HepG2 (cell line): Measurements from ENCODE around the gene C1QC. TPM values are rescaled to one million over a fixed set of nuclear protein-coding genes. Genes with fewer than 3 reads are reported as not detected.

Source experiments
- ATAC-seq: fragments of 200-7000 bp; cut with Tn5 transposase; 3 replicates; pipeline ENCODE4 v1.9.1; 2020; ENCODE audit warnings: mild to moderate bottlenecking, moderate library complexity
- BruUV-seq: library from RNA; stranded (reverse); fragments of 400-500 nt; replicated peaks from 2 replicates; lab custom pipeline; 2021; lab: Mats Ljungman, UMichigan
- CTCF ChIA-PET: fragments of 300-600 bp; formaldehyde crosslinking; extraction: SDS; loops from one replicate; lab custom pipeline; 2021; ENCODE audit warnings: low total read pairs, inconsistent platforms, low intra/inter-chr PET ratio; lab: Yijun Ruan, JAX
- POLR2A ChIA-PET: fragments of 350-600 bp; sonication (Branson Sonifier 250); formaldehyde crosslinking; loops from one replicate; lab custom pipeline; 2020; ENCODE audit warnings: antibody characterized with exemption, inconsistent platforms; lab: Yijun Ruan, JAX
- DNase-seq: peaks from one replicate; pipeline ENCODE4 v3.0.0-alpha.2; 2015; ENCODE audit warnings: low spot score
- FAIRE-seq: peaks from 3 replicates; lab custom pipeline; 2011; peaks lifted over from hg19 to GRCh38; lab: Jason Lieb, UNC
- H2AFZ ChIP-seq: one replicate; pipeline ENCODE4 v1.6.1; 2011; ENCODE audit warnings: low read length, inconsistent platforms
- H3K27ac ChIP-seq: fragments of 300-600 bp; 3 replicates; pipeline ENCODE4 v1.8.0; 2011; ENCODE audit warnings: mixed run types, mild to moderate bottlenecking, mixed read lengths, low read length, inconsistent platforms; ENCODE audit not compliant: insufficient read depth; ENCODE audit errors: extremely low read length
- H3K27me3 ChIP-seq, 2 experiments: fragments of 200-600 bp in 1 of 2; 2 replicates in 1 of 2; 3 replicates in 1 of 2; pipeline versions ENCODE4 v1.6.0 to v1.8.0; 2011; ENCODE audit warnings: low read length in 2 of 2, mild to moderate bottlenecking in 2 of 2, moderate library complexity in 2 of 2, inconsistent platforms in 1 of 2; ENCODE audit not compliant: insufficient read depth in 2 of 2, control insufficient read depth in 1 of 2
- H3K36me3 ChIP-seq, 2 experiments: fragments of 200-600 bp in 1 of 2; replicated peaks in 1 of 2; 2 replicates in 1 of 2; 3 replicates in 1 of 2; pipeline versions ENCODE4 v1.5.1 to v1.8.0; 2011; ENCODE audit warnings: low read length in 2 of 2, inconsistent platforms in 1 of 2; ENCODE audit not compliant: insufficient read depth in 2 of 2, control insufficient read depth in 1 of 2
- H3K4me1 ChIP-seq: 2 replicates; pipeline ENCODE4 v1.5.1; 2012; ENCODE audit warnings: low read length, inconsistent platforms; ENCODE audit not compliant: insufficient read depth
- H3K4me2 ChIP-seq: 2 replicates; pipeline ENCODE4 v1.6.0; 2011; ENCODE audit warnings: low read depth, low read length, inconsistent platforms
- H3K4me3 ChIP-seq, 3 experiments: fragments of 200-600 bp in 1 of 3; sonication (generic), shearing (Covaris generic) in 1 of 3; replicated peaks in 1 of 3; 2 replicates each; pipeline ENCODE4 v1.5.1; 2011 to 2016; ENCODE audit warnings: low read length in 3 of 3, inconsistent platforms in 2 of 3, low read depth in 2 of 3, mild to moderate bottlenecking in 2 of 3, control low read depth in 1 of 3, mixed read lengths in 1 of 3; ENCODE audit not compliant: insufficient read depth in 1 of 3
- H3K79me2 ChIP-seq: one replicate; pipeline ENCODE4 v1.6.1; 2011; ENCODE audit warnings: low read length, inconsistent platforms; ENCODE audit not compliant: insufficient read depth
- H3K9ac ChIP-seq: 2 replicates; pipeline ENCODE4 v1.6.0; 2011; ENCODE audit warnings: mild to moderate bottlenecking, low read depth, low read length, inconsistent platforms; ENCODE audit not compliant: insufficient read depth
- H3K9me3 ChIP-seq: 2 replicates; pipeline ENCODE4 v1.5.1; 2012; ENCODE audit warnings: mild to moderate bottlenecking, low read length
- H4K20me1 ChIP-seq: 2 replicates; pipeline ENCODE4 v1.6.0; 2011; ENCODE audit warnings: inconsistent platforms, mild to moderate bottlenecking, low read length, moderate library complexity; ENCODE audit not compliant: insufficient read depth
- AGO2 ChIP-seq: fragments of 200-400 bp; formaldehyde crosslinking; optimal IDR thresholded peaks from 2 replicates; pipeline ENCODE3; 2017; ENCODE audit warnings: mild to moderate bottlenecking, low read depth, low read length, moderate library complexity
- ATAD3A ChIP-seq: sonication (generic); formaldehyde crosslinking; IDR thresholded peaks from 2 replicates; pipeline ENCODE4 v1.4.0; 2020; ENCODE audit warnings: missing genetic modification reagents
- ATF5 ChIP-seq: sonication (generic); formaldehyde crosslinking; IDR thresholded peaks from 2 replicates; pipeline ENCODE4 v1.4.0; 2020; ENCODE audit warnings: mild to moderate bottlenecking, low read depth, missing genetic modification reagents
- ELF1 ChIP-seq: sonication (generic); formaldehyde crosslinking; IDR thresholded peaks from 2 replicates; pipeline ENCODE4 v1.4.0; 2020; ENCODE audit warnings: missing genetic modification reagents
- FUBP1 ChIP-seq: sonication (generic); formaldehyde crosslinking; IDR thresholded peaks from 2 replicates; pipeline ENCODE4 v1.5.1; 2020; ENCODE audit warnings: missing genetic modification reagents, mild to moderate bottlenecking, borderline replicate concordance
- HIC2 ChIP-seq: sonication (generic); formaldehyde crosslinking; IDR thresholded peaks from 2 replicates; pipeline ENCODE4 v1.9.0; 2022; ENCODE audit warnings: low read depth, missing genetic modification reagents
- JARID2 ChIP-seq: sonication (generic); formaldehyde crosslinking; IDR thresholded peaks from 2 replicates; pipeline ENCODE4 v1.8.1; 2023; ENCODE audit warnings: missing genetic modification reagents, inconsistent platforms; ENCODE audit not compliant: insufficient replicate concordance
- NRL ChIP-seq: sonication (generic); formaldehyde crosslinking; IDR thresholded peaks from 2 replicates; pipeline ENCODE4 v1.5.0; 2020; ENCODE audit warnings: missing genetic modification reagents, mild to moderate bottlenecking, moderate library complexity, borderline replicate concordance
- ZC3H13 ChIP-seq: sonication (generic); formaldehyde crosslinking; IDR thresholded peaks from 2 replicates; pipeline ENCODE4 v1.8.1; 2023; ENCODE audit warnings: mild to moderate bottlenecking, missing genetic modification reagents, moderate library complexity
- ZNF318 ChIP-seq: sonication (generic); formaldehyde crosslinking; IDR thresholded peaks from 2 replicates; pipeline ENCODE4 v1.4.0; 2020; ENCODE audit warnings: mild to moderate bottlenecking, missing genetic modification reagents
- ZNF556 ChIP-seq: sonication (generic); formaldehyde crosslinking; IDR thresholded peaks from 2 replicates; pipeline ENCODE4 v1.4.0; 2020; ENCODE audit warnings: mild to moderate bottlenecking, missing genetic modification reagents, borderline replicate concordance
- ZNF674 ChIP-seq: sonication (generic); formaldehyde crosslinking; IDR thresholded peaks from 2 replicates; pipeline ENCODE4 v1.5.0; 2020; ENCODE audit warnings: low read depth, mild to moderate bottlenecking, missing genetic modification reagents
- WGBS: methylation state at CpG from one replicate; pipeline ENCODE4 v1.1.6; 2017; ENCODE audit warnings: low lambda C conversion rate; 5-methylcytosine and 5-hydroxymethylcytosine counted together
- in situ Hi-C: cut with HindIII; loops from 2 replicates; pipeline ENCODE4 v1.10.0; 2017; ENCODE audit warnings: low pct_unique_long_range_greater_than_20kb; ENCODE audit not compliant: extremely low pct_ligation_motif_present
- intact Hi-C: fragments of 100-400 bp; cut with micrococcal nuclease; formaldehyde crosslinking; loops from one replicate; pipeline ENCODE4 v1.10.0; 2022; ENCODE audit not compliant: unreplicated experiment
- polyA plus RNA-seq, 8 experiments: library from polyadenylated mRNA; depleted of rRNA in 3 of 8; stranded (reverse) in 7 of 8; unstranded in 1 of 8; fragments of >200 nt; fragmentation: Illumina TruSeq in 4 of 8; extraction: Trizol in 4 of 8; gene quantifications; 2 replicates each; pipeline versions ENCODE4 v1.2.1 to v1.2.3, GENCODE V29; 2011 to 2016; ENCODE audit warnings: low read depth in 4 of 8, missing spikeins in 1 of 8, mixed read lengths in 1 of 8; ENCODE audit not compliant: insufficient read depth in 1 of 8
- total RNA-seq, 5 experiments: library from RNA; depleted of rRNA; stranded (reverse); fragments of >200 nt; fragmentation: Illumina TruSeq; extraction: Trizol; gene quantifications; 2 replicates each; pipeline ENCODE4 v1.2.3, GENCODE V29; 2016; ENCODE audit warnings: low read depth in 1 of 5

C1QC gene
- total and polyA plus RNA-seq, 2 of the 13 experiments (the other 11 are each of a cell fraction or from before 2014, with no cell fraction given), result not detected

- no peak for ATAC-seq
- CTCF ChIA-PET, result no interaction called here
- WGBS, result 17% methylated on average over 3 of the region's 4 CpGs
- Histone ChIP-seq H3K4me3 (no peak overlapping the region), H3K4me2 (no peak overlapping the region), H2AFZ (no peak overlapping the region), H3K9ac (no peak overlapping the region), H3K9me3 (no peaks in the 10 kb centered on the region), H3K27me3 (peaks cover 6 to 37% of the 10 kb centered on the region in 2 experiments; a peak in 4 of 5 replicates), H3K79me2 (no peaks in the 10 kb centered on the region), H4K20me1 (no peaks in the 10 kb centered on the region), H3K4me1 (no peaks in the 10 kb centered on the region), H3K36me3 (no peaks in the 10 kb centered on the region), H3K27ac (no peak overlapping the region)
- intact Hi-C loops, result no loop called here
- DNase-seq, result no peak
- no TSS peak for BruUV-seq
- in situ Hi-C loops, result no loop called here
- no peak for FAIRE-seq
- POLR2A ChIA-PET, result no interaction called here
- TF ChIP-seq JARID2 (CRISPR knock-in tag), result no peak
- TF ChIP-seq FUBP1, result no peak
- no peak for TF ChIP-seq NRL
- no peak for TF ChIP-seq HIC2
- TF ChIP-seq ZNF318, result no peak
- no peak for TF ChIP-seq ZNF674 (CRISPR knock-in tag)
- TF ChIP-seq ELF1, result no peak
- no peak for TF ChIP-seq ZNF556 (CRISPR knock-in tag)
- no peak for TF ChIP-seq ATF5 (CRISPR knock-in tag)
- no peak for TF ChIP-seq ATAD3A (CRISPR knock-in tag)
- no peak for TF ChIP-seq ZC3H13
- TF ChIP-seq AGO2, result no peak
Measured at GRCh38 chr1:22606161-22606560, 37.3 kb upstream of the C1QC start.
